Heart right ventricle (tissue), 16 donors: ENCODE data around the gene INO80D. TPM values are rescaled to one million over a fixed set of nuclear protein-coding genes. Genes with fewer than 3 reads are reported as not detected.

Source experiments
- ATAC-seq, 8 donors: fragments of 200-7000 bp; cut with Tn5 transposase; one replicate each; pipeline ENCODE4 v1.9.1; 2020; ENCODE audit warnings: mild to moderate bottlenecking in 8 of 8, moderate library complexity in 8 of 8, moderate number of reproducible peaks in 1 of 8
- DNase-seq, 2 donors: peaks; one replicate each; pipeline ENCODE4 v3.0.0-alpha.2; 2020
- H3K27ac ChIP-seq, 10 donors: fragments of 200-600 bp; sonication (generic) in 2 of 10; one replicate each; pipeline versions ENCODE4 v1.5.0 to v1.8.0; 2020 to 2022; ENCODE audit warnings: mild to moderate bottlenecking in 3 of 10
- H3K27me3 ChIP-seq, 7 donors: fragments of 200-600 bp; one replicate each; pipeline ENCODE4 v1.8.0; 2021 to 2022; ENCODE audit warnings: mild to moderate bottlenecking in 2 of 7
- H3K36me3 ChIP-seq, 9 donors: fragments of 200-600 bp; sonication (generic) in 1 of 9; one replicate each; pipeline versions ENCODE4 v1.5.0 to v1.8.0; 2020 to 2022; ENCODE audit warnings: mild to moderate bottlenecking in 2 of 9
- H3K4me1 ChIP-seq, 9 donors: fragments of 200-600 bp; sonication (generic) in 1 of 9; one replicate each; pipeline versions ENCODE4 v1.5.0 to v1.8.0; 2020 to 2022; ENCODE audit warnings: mild to moderate bottlenecking in 4 of 9
- H3K4me3 ChIP-seq, 10 donors: fragments of 200-600 bp; sonication (generic) in 2 of 10; one replicate each; pipeline versions ENCODE4 v1.5.0 to v1.8.0; 2020 to 2022; ENCODE audit warnings: mild to moderate bottlenecking in 7 of 10, moderate library complexity in 2 of 10
- H3K9me3 ChIP-seq, 11 donors: fragments of 200-600 bp in 10 of 11; sonication (generic) in 2 of 11; one replicate each; pipeline versions ENCODE4 v1.5.0 to v1.8.0; 2013 to 2022; ENCODE audit warnings: mild to moderate bottlenecking in 2 of 11, control low read depth in 1 of 11, moderate library complexity in 1 of 11
- WGBS, 2 donors: extraction: QIAGEN DNeasy Blood & Tissue Kit; methylation state at CpG; one replicate each; pipeline ENCODE4 v1.1.7; 2013; ENCODE audit warnings: inconsistent platforms in 1 of 2; 5-methylcytosine and 5-hydroxymethylcytosine counted together
- intact Hi-C, 10 donors: fragments of 100-400 bp; cut with DNase I; formaldehyde crosslinking; loops; one replicate each; pipeline versions ENCODE4 v1.11.1 to v1.14.2; 2022
- polyA plus RNA-seq, 2 donors: library from polyadenylated mRNA; stranded (reverse); fragments of 200-250 nt; gene quantifications; one replicate each; pipeline ENCODE4 v1.2.3, GENCODE V29; 2013
- total RNA-seq, 10 donors: library from RNA; stranded (reverse); fragmentation: NEBNext Ultra II Directional in 3 of 10; extraction: Animal tissue kit (Norgen Biotek cat#: 25700) in 3 of 10; gene quantifications; one replicate each; pipeline versions ENCODE4 v1.2.1 to v1.2.4, GENCODE V29; 2021 to 2023
- TF ChIP-seq, protein P1 (sequence below), 9 donors: fragments of 200-600 bp; sonication (generic) in 2 of 9; IDR thresholded peaks; one replicate each; pipeline versions ENCODE4 v1.5.0 to v1.8.0; 2021 to 2022; ENCODE audit warnings: antibody characterized with exemption in 9 of 9, mild to moderate bottlenecking in 5 of 9, moderate library complexity in 1 of 9
- donor health status: Arrhythmogenic right ventricular cardiomyopathy.
- donor health status: ischemic (EF 13 %, LVEDD 7.1; RV severe dilation, severe dysfunction).
- donor health status: healthy with polysubstance abuse.
- donor health status: DM: no; HTN: yes; CAD: no.
- donor health status: DM: no; HTN: no; CAD: no.
- donor health status: ischemic (EF 25% LVEDD 6.9; RV normal size, moderate dysfunction).
- donor health status: ischemic (EF 25% LVEDD 5.7; RV mildly dilated, moderate dysfunction).
- donor health status: healthy.
- donor health status: DM: yes; HTN: yes; CAD: no.
- donor health status: Ischemic cardiomyopathy.
- donor health status: ischemic (EF 35%, LVEDD 5.7; RV mildly dilated, moderate dysfunction).
- donor health status: nonischemic (EF 11% LVEDD 7.7; RV severe dilation, severe dysfunction).
- donor health status: DM: yes; HTN: yes; CAD: no.
- donor health status: PGD.
- donor health status: ischemic (EF 29% LVEDD 5.4; RV normal size, mild dysfunction).
- donor health status: nonischemic (EF 23%, LVEDD 6.1; RV moderate dilation, normal function).

The INO80D gene
- total and polyA plus RNA-seq, 12 donors = 1.1 to 26.3 (median 15.9) TPM

DNA sequence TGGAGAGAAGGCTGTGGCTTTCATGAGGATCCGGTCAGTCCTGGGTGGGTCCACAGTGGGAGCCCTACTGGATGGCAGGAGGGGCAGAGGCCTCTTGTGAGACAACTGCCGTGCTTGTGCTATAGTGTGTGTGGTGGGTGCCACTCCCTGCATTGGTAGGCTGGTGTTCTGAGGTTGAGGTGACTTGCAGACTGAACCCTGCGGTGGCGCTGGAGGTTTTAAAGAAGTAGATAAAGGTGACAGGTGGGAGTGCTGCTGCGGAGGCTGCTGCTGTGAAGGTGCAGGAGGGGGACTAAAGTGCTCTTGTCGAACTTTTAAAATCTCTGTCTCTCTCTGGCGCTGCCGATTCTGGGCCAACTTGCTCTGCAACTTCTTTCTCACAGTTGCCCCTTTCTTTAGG is 29.7 kb downstream of the INO80D start:
- DNase-seq (no peak), ATAC-seq (no peak)
- Histone ChIP-seq H3K4me3 (no peak overlapping the region), H3K27me3 (no peaks in the 10 kb centered on the region), H3K4me1 (peaks cover 0 to 12% (median 5%) of the 10 kb centered on the region in 9 donors), H3K36me3 (peaks cover 0 to 95% (median 28%) of the 10 kb centered on the region in 9 donors), H3K27ac (no peak overlapping the region), H3K9me3 (no peaks in the 10 kb centered on the region)
- intact Hi-C loops = no loop called here
- TF ChIP-seq, protein P1, sequence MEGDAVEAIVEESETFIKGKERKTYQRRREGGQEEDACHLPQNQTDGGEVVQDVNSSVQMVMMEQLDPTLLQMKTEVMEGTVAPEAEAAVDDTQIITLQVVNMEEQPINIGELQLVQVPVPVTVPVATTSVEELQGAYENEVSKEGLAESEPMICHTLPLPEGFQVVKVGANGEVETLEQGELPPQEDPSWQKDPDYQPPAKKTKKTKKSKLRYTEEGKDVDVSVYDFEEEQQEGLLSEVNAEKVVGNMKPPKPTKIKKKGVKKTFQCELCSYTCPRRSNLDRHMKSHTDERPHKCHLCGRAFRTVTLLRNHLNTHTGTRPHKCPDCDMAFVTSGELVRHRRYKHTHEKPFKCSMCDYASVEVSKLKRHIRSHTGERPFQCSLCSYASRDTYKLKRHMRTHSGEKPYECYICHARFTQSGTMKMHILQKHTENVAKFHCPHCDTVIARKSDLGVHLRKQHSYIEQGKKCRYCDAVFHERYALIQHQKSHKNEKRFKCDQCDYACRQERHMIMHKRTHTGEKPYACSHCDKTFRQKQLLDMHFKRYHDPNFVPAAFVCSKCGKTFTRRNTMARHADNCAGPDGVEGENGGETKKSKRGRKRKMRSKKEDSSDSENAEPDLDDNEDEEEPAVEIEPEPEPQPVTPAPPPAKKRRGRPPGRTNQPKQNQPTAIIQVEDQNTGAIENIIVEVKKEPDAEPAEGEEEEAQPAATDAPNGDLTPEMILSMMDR (IDR thresholded peaks at IDR 0.05) = no peak
- 89 to 92% methylated on average over 8 of the region's 8 CpGs for WGBS, 2 donors

DNA sequence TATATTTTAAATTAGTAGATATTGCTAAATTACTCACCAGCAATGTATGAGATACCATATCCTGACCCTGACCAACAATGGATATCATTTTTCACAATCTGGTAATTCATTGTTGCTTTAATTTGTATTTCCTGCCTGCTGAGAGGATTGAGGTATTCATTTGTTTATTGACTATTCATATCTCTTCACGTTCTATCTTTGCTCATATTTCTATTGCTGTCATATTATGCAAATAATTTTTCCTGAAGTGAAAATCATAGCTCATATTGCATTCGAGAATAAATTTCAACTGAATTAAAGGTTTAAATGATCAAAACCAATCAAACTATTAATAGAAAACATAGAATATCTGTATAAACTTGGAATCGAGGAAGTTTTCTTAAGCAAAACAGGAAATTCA is 31.0 kb downstream of the INO80D start:
- peaks cover 0 to 86% (median 25%) of the 10 kb centered on the region in 9 donors for H3K36me3 ChIP-seq
- DNase-seq (no peak), ATAC-seq (no peak)
- H3K27me3 ChIP-seq = no peaks in the 10 kb centered on the region
- no peak overlapping the region for H3K27ac ChIP-seq
- WGBS, 2 donors = 58 to 79% methylated on average over 3 of the region's 3 CpGs
- intact Hi-C loops = no loop called here
- peaks cover 0 to 12% (median 5%) of the 10 kb centered on the region in 9 donors for H3K4me1 ChIP-seq
- no peak overlapping the region for H3K4me3 ChIP-seq
- TF ChIP-seq, protein P1 (IDR thresholded peaks at IDR 0.05) = no peak
- no peaks in the 10 kb centered on the region for H3K9me3 ChIP-seq

DNA sequence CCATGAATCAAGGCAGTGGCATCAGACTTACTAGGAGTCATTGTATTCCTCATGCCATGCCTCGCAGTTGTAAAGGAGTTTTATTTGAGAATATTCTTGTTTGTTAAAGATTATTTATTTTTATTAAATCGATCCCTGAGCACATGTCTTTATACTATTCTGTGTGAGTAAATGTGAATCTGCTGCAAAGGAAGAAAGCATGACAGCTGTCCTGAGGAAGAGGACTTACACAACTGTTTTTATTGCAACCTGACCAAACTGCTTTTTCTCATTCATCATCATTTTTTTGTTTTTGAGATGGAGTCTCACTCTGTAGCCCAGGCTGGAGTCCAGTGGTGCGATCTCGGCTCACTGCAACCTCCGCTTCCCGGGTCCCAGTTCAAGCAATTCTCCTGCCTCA is 34.1 kb downstream of the INO80D start:
- peaks cover 0 to 60% (median 23%) of the 10 kb centered on the region in 9 donors for H3K36me3 ChIP-seq
- intact Hi-C loops = no loop called here
- 88 to 98% methylated on average over 6 of the region's 6 CpGs for WGBS, 2 donors
- DNase-seq = no peak
- peaks cover 0 to 12% (median 5%) of the 10 kb centered on the region in 9 donors for H3K4me1 ChIP-seq
- no peaks in the 10 kb centered on the region for H3K9me3 ChIP-seq
- TF ChIP-seq, protein P1 (IDR thresholded peaks at IDR 0.05) = no peak
- H3K27me3 ChIP-seq = no peaks in the 10 kb centered on the region
- H3K27ac ChIP-seq = no peak overlapping the region
- ATAC-seq = no peak
- H3K4me3 ChIP-seq = no peak overlapping the region

DNA sequence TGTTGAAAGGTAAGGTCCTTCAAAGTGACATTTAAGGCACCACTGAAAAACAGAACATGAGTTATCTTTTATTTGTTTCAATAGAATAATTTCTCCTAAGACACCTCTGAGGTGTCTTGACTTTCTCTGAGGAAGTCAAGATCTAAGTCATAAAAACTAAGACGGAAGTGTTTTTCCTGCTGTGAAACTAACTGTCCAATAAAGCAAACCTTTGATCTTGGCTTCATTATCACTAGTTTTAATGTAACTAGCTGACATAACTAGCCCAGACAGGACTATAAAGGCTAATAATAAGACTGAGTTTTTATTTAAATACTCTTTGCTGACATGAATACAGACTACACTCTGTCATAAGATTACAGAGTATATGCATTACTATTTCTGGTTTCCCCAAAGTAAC is 36.6 kb downstream of the INO80D start:
- Histone ChIP-seq H3K27ac (no peak overlapping the region), H3K4me1 (peaks cover 0 to 5% (median 0%) of the 10 kb centered on the region in 9 donors), H3K9me3 (no peaks in the 10 kb centered on the region), H3K36me3 (peaks cover 0 to 60% (median 18%) of the 10 kb centered on the region in 9 donors), H3K4me3 (no peak overlapping the region), H3K27me3 (no peaks in the 10 kb centered on the region)
- intact Hi-C loops = no loop called here
- TF ChIP-seq, protein P1 (IDR thresholded peaks at IDR 0.05) = no peak
- DNase-seq (no peak), ATAC-seq (no peak)
- 82 to 87% methylated on average over 1 of the region's 1 CpG for WGBS, 2 donors
